ENCODE data around the gene INTS15.

INTS15 gene

DNA sequence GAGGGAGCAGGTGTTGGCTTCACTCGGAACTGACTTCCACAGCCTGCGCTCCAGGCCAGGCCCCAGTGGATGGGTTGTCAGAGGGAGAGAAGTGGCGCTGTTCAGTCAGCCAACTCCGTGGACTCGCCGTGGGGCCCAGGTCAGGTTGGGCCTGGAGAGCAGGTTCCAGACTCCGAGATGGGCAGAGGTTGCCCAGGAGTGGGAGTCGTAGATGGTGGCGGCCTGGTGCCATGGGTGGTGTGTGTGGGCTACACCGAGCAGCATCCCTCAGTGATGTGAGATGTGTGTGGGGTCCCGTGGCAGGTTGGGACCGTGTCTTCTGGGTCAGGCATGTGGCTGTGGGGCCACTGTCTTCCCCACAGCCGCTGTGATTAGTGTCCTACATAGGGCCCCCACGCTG, 57.7 kb downstream of the INTS15 start:
- H3K4me1 ChIP-seq (ENCODE audit: insufficient read depth, poor library complexity, severe bottlenecking) = no peaks in the 10 kb centered on the region
- no peaks in the 10 kb centered on the region for H3K27me3 ChIP-seq (ENCODE audit: insufficient read depth, poor library complexity, severe bottlenecking)
- no peak for TF ChIP-seq CTCF (IDR thresholded peaks at IDR 0.05; ENCODE audit: poor library complexity, severe bottlenecking)
- H3K27ac ChIP-seq (ENCODE audit: poor library complexity, severe bottlenecking) = no peak overlapping the region
- ATAC-seq (ENCODE audit: low read depth) = no peak
- no peaks in the 10 kb centered on the region for H3K9me3 ChIP-seq (ENCODE audit: severe bottlenecking)
- H3K4me3 ChIP-seq (ENCODE audit: severe bottlenecking) = no peak overlapping the region
- DNase-seq (ENCODE audit: low spot score) = no peak
- H3K36me3 ChIP-seq (ENCODE audit: low read depth) = peaks cover 24% of the 10 kb centered on the region

- Histone ChIP-seq H3K36me3 (ENCODE audit: low read depth) (peaks cover 24% of the 10 kb centered on the region), H3K9me3 (ENCODE audit: severe bottlenecking) (no peaks in the 10 kb centered on the region), H3K27ac (ENCODE audit: poor library complexity, severe bottlenecking) (no peak overlapping the region), H3K4me3 (ENCODE audit: severe bottlenecking) (no peak overlapping the region), H3K27me3 (ENCODE audit: insufficient read depth, poor library complexity, severe bottlenecking) (no peaks in the 10 kb centered on the region), H3K4me1 (ENCODE audit: insufficient read depth, poor library complexity, severe bottlenecking) (no peaks in the 10 kb centered on the region)
- ATAC-seq (ENCODE audit: low read depth) (no peak), DNase-seq (ENCODE audit: low spot score) (peak; percentile 51)
- no peak for TF ChIP-seq CTCF (IDR thresholded peaks at IDR 0.05; ENCODE audit: poor library complexity, severe bottlenecking)
Measured at GRCh38 chr7:6648066-6648814, 58.4 kb downstream of the INTS15 start.

- H3K27ac ChIP-seq (ENCODE audit: poor library complexity, severe bottlenecking) = no peak overlapping the region
- TF ChIP-seq CTCF (IDR thresholded peaks at IDR 0.05; ENCODE audit: poor library complexity, severe bottlenecking) = no peak
- no peaks in the 10 kb centered on the region for H3K9me3 ChIP-seq (ENCODE audit: severe bottlenecking)
- no peaks in the 10 kb centered on the region for H3K4me1 ChIP-seq (ENCODE audit: insufficient read depth, poor library complexity, severe bottlenecking)
- peak; percentile 32 for DNase-seq (ENCODE audit: low spot score)
- H3K4me3 ChIP-seq (ENCODE audit: severe bottlenecking) = no peak overlapping the region
- no peaks in the 10 kb centered on the region for H3K27me3 ChIP-seq (ENCODE audit: insufficient read depth, poor library complexity, severe bottlenecking)
- peaks cover 22% of the 10 kb centered on the region for H3K36me3 ChIP-seq (ENCODE audit: low read depth)
- no peak for ATAC-seq (ENCODE audit: low read depth)
Measured at GRCh38 chr7:6648815-6649104, 58.9 kb downstream of the INTS15 start.

GRCh38 chr7:6649241-6649961, 59.6 kb downstream of the INTS15 start:
- H3K36me3 ChIP-seq (ENCODE audit: low read depth) = peaks cover 16% of the 10 kb centered on the region

More at GRCh38 chr7:6649241-6649961, 59.6 kb downstream of the INTS15 start:
- Histone ChIP-seq H3K27me3 (ENCODE audit: insufficient read depth, poor library complexity, severe bottlenecking) (no peaks in the 10 kb centered on the region), H3K4me1 (ENCODE audit: insufficient read depth, poor library complexity, severe bottlenecking) (no peaks in the 10 kb centered on the region), H3K4me3 (ENCODE audit: severe bottlenecking) (no peak overlapping the region), H3K9me3 (ENCODE audit: severe bottlenecking) (no peaks in the 10 kb centered on the region), H3K27ac (ENCODE audit: poor library complexity, severe bottlenecking) (no peak overlapping the region)
- no peak for TF ChIP-seq CTCF (IDR thresholded peaks at IDR 0.05; ENCODE audit: poor library complexity, severe bottlenecking)
- DNase-seq (ENCODE audit: low spot score) (peak; percentile 51), ATAC-seq (ENCODE audit: low read depth) (no peak)

All from RWPE2 (cell line).